22Rv1 (cell line): ENCODE data around the gene C16orf78.

ENCODE experiments used
- H3K27ac ChIP-seq: fragments of 450-650 bp; 2 replicates; pipeline ENCODE4 v1.5.1; 2017
- CTCF ChIP-seq: fragments of 450-650 bp; IDR thresholded peaks from 2 replicates; pipeline ENCODE4 v1.5.1; 2017; ENCODE audit warnings: mild to moderate bottlenecking
- ZFX ChIP-seq: fragments of 450-650 bp; IDR thresholded peaks from 2 replicates; pipeline ENCODE4 v1.6.1; 2017; ENCODE audit warnings: antibody characterized with exemption, borderline replicate concordance

Gene C16orf78

DNA sequence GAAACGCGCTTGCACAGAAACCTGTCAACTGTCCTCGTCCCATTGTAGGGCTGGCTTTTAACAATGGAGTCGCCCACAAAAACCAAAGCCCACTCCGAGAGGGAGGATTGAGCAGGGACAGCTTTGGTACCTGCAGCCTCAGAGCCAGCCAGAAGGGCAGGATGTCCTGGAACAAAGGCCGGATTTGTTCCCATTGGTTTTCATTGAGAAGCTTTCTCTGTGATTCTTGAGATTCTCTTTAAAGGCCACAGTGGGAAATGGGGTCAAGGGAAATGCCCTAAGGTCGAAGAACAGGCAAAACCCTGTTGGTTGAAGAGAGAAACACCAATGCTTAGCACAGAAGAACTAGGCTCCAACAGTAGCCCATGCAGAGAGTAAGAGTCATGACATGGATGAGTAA lies 65.4 kb downstream of the C16orf78 start:
- no peak overlapping the region for H3K27ac ChIP-seq
- TF ChIP-seq CTCF: no peak
- no peak for TF ChIP-seq ZFX

DNA sequence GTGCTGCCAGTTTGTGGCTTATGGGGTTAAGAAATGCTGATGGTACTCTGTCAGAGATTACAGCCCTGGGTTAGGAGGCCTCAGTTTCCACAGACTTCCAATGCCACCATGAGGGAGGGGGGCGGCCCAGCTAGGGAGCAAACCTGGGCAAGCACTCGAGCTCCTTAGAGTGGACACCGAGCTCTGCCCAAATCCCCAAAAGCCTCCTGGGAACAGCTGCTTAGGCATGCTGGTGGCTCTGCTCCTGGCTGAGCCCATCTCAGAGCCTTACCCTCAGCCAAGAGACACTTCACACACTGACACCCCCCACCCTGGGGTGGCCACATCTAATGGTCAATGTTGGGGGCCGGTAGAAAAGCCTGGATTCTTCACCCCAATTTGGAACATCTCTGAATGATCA lies 66.1 kb downstream of the C16orf78 start:
- H3K27ac ChIP-seq: no peak overlapping the region
- TF ChIP-seq ZFX: no peak
- no peak for TF ChIP-seq CTCF

GRCh38 chr16:49440156-49441065 lies 66.8 kb downstream of the C16orf78 start:
- TF ChIP-seq CTCF: no peak
- no peak for TF ChIP-seq ZFX
- H3K27ac ChIP-seq: no peak overlapping the region

DNA sequence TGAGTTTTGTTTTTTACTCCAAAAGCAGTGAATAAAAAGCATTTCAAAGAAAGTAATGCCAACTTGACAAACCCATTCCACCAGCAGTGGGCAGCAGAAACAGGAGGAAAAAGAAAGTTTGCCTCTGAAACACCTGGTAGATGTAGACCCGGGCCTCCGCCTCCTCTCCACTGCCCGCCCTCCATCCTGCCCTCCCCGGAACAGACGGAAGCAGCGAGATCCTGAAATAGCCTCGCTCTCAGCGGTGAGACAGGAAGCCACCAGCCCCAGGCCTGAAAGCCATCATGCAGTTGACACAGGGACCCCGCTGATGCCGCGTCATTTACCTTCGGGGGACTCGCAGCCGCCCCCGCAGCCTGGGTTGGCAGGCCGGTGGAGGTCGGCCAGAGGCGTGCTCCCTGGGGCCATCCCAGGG lies 67.8 kb downstream of the C16orf78 start:
- no peak for TF ChIP-seq ZFX
- no peak for TF ChIP-seq CTCF
- H3K27ac ChIP-seq: no peak overlapping the region

DNA sequence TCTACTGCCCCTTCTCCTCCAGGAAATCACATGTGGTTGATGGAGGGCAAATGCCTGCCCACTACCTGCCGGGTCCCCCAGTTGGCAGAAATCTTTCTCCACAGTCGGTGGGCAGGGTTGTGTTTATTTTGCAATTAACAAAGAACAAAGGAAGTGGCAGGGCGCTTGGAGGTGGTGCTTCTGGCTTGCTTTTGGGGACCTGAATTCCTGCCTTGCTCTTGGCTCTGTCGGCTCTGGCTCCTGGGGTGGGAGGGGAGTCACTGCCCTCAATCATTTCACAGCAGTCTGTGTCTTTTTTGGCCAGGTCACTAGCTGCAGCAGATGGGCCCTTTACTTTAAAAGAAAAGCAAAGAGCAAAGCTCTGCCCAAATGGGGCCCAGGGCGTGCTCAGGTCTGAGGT lies 69.2 kb downstream of the C16orf78 start:
- no peak overlapping the region for H3K27ac ChIP-seq
- TF ChIP-seq CTCF (no peak), ZFX (no peak)

DNA sequence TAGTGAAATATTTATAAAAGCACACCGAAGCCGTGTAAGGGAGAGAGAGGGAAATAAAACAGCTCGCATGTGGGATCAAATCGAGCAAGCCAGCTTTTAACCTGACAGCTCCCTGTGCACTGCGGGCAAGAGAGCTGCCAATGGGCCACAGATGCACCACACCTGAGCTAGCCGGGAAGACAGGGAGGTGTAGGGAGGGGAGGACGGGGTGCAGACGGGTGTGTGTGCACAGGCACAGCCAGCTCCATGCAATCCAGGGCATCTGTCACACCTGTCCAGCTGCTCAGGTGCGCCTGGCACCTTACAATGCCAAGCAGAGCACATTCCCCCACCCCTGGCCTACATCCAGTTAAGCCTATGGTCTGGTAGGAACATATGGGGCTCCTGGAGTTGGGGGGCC lies 70.0 kb downstream of the C16orf78 start:
- H3K27ac ChIP-seq: no peak overlapping the region
- TF ChIP-seq CTCF (no peak), ZFX (no peak)

DNA sequence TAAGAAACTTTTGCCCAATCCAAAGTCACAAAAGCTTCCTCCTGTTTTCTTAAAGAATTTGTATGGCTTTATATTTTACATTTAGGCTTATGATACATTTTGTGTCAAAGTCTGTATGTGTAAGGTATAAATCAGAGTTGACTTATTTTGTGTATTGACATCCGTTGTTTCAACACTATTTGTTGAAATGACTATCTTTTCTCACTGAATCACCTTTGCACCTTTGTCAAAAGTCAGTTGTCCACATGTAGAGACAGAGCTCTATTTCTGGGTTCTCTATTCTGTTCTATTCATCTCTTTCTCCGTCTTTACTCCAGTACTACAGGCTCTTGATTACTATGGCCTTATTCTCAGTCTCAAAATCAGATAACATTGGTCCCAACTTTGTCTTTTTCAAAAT lies 73.2 kb downstream of the C16orf78 start:
- TF ChIP-seq CTCF (no peak), ZFX (no peak)
- no peak overlapping the region for H3K27ac ChIP-seq
